AG08395 (cell line): ENCODE data around the gene NAT9.

ENCODE experiments used
- DNase-seq: peaks from one replicate; pipeline ENCODE4 v3.0.0; 2012; ENCODE audit warnings: mixed read lengths, low spot score

NAT9 gene

GRCh38 chr17:74744714-74745547 is 31.2 kb downstream of the NAT9 start:
- DNase-seq, result peak; percentile 81

GRCh38 chr17:74744349-74744713 is 31.8 kb downstream of the NAT9 start:
- no peak for DNase-seq

- DNase-seq, result no peak
Observed at GRCh38 chr17:74743755-74744154, 32.4 kb downstream of the NAT9 start.

DNA sequence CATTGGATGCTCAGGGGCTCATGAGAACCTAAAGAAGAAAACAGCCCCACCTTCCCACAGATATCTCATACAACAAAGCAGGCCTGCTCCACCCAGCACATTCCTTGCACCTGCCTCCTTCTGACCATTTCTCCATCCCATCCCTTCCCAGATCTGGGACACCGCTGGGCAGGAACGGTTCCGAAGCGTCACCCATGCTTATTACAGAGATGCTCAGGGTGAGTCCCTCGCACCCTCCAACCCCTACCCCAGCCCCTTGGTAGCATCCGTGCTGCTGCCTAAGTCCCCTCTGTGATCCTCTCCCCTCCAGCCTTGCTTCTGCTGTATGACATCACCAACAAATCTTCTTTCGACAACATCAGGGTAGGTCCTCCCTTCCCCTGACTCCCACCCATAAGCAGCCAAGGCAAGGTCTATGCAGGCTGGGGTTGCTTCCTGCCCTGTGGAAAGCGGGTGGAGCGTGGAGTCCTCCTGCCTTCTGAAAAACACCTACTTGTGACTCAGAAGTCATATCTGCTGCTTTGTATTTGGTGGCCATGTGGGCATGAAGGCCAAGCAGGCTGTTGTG is 33.1 kb downstream of the NAT9 start:
- no peak for DNase-seq

- no peak for DNase-seq
Observed at GRCh38 chr17:74742153-74742515, 34.0 kb downstream of the NAT9 start.

GRCh38 chr17:74740641-74741387 is 35.3 kb downstream of the NAT9 start:
- DNase-seq, result no peak

DNA sequence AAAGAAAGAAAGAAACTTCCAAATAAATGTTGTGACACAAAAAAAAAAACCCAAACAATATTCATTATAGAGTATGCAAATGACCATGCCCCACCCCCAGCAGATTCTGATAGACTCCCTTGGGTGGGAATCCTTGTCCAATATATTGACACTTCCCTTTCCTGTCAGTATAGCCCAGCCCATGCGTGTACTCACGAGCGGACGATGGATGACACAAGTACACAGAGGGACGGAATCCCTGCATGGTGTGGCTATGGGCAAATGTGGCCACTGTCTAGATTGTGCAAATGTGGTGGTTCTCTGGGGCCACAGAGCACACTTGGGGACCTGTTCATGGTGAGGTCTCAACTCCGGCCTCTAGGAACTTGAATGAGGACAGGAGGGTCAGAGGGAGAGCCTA is 36.0 kb downstream of the NAT9 start:
- no peak for DNase-seq

- DNase-seq, result no peak
Observed at GRCh38 chr17:74739227-74739831, 36.8 kb downstream of the NAT9 start.

GRCh38 chr17:74738051-74738996 is 37.8 kb downstream of the NAT9 start:
- no peak for DNase-seq

DNA sequence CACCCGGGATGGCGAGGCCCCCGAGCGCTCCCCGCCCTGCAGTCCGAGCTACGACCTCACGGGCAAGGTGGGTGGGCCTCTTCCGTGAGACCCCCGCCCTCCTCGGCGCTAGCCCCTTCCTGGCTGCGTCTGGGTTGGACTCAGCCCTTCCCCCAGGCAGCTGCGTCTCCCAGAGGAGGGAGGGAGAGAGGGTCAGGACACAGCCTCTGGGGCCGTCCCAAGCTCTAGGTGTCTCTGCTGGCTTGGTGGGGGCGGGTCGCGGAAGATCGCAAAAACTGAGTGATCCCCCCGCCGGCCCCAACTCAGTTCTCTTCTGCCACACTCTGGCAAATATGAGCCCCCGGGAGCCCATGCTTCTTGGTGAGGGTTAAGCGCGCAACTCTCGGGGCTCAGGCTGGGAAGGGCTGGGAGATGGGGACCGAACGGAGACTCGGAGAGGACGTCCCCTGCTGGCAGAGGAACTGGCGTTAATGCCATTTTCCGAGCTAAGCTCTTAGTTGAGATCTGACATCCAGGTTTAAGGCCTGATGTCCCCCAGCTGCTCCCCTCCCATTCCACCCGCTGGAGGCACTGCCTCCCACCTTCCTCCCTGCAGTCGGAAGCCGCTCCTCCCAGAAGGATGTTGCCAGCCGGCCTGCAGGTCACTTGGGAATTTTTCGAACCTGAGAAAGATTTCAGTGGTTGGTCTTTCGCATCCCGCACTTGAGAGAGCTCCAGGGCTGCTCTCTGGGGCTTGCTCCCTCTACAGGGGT is 38.7 kb downstream of the NAT9 start:
- DNase-seq, result peak; percentile 27

- peak; percentile 28 for DNase-seq
Observed at GRCh38 chr17:74736513-74737298, 39.4 kb downstream of the NAT9 start, which contains the start of gene RAB37. TSS of gene RAB37 (plus strand) at chr17:74737256. CDS start at chr17:74737273, 17 bp downstream.

DNA sequence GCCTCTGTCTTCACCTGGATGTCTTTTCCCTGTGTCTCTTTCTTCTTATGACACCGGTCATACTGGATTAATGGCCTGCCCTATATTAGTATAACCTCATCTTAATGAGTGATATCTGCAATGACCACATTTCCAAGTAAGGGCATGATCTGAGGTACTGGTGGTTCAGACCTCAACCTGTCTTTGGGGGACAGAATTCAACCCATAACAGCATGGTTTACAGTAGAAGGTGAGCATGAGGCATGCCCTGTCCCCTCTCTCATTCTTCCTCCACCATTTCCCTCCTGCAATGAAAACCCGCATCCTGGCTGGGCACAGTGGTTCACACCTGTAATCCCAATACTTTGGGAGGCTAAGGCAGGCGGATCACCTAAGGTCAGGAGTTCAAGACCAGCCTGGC is 41.9 kb downstream of the NAT9 start:
- DNase-seq, result no peak

DNA sequence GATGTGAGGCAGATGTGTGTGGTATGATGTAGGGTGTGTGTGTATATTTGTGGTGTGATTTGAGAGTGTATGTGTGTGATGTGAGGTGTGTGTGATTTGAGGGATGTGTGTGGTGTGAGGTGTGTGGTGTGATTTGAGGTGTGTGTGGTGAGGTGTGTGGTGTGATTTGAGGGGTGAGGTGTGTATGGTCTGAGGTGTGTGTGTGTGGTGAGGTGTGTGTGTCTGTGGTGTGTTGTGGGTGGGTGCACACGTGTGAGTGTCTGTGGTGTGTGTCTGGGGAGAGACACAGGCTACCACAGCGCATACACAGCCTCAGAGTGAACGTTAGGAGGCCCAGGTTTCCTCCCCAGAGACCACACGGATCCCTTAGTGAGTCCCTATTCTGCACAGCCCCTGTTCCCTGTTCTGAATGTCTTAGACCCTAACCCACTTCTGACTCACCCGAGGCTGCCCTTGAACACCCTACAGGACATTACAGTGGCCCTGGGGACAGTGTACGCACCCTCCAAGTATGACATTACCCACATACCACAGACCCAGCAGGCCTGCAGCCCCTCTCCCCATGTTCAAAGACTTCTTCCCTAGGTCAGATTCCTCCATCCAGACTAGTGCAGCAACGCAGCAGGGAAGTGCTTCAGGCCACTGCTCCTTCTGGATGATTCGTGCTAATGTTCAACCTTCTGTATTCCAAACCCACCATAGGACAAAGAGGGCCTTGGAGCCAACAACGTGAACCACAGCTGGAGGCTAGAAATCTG is 42.6 kb downstream of the NAT9 start:
- no peak for DNase-seq

GRCh38 chr17:74732042-74732867 is 43.9 kb downstream of the NAT9 start:
- DNase-seq, result no peak

DNA sequence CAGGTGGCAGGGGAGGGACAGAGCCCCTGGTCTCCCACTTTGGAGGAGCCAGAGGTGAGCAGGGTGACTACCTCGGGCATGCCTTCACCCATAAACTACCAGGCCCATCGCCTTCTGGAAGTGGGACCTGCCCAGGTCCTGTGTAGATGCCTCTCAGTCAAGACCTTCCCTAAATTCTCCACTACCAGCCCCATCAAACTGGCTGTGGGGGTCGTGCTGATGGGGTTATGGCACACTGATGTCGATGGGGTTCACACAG is 44.9 kb downstream of the NAT9 start:
- no peak for DNase-seq

- DNase-seq, result no peak
Observed at GRCh38 chr17:74730491-74731346, 45.4 kb downstream of the NAT9 start.

GRCh38 chr17:74729866-74730265 is 46.3 kb downstream of the NAT9 start:
- DNase-seq, result no peak

GRCh38 chr17:74729368-74729767 is 46.8 kb downstream of the NAT9 start:
- DNase-seq, result no peak
